NCI-H345 treated with DMSO at 0.1 percent for 48 hours (cell line): ENCODE results near the gene CHRNA10.

Experiments used
- DNase-seq: peaks from one replicate; lab custom pipeline; 2025; ENCODE audit not compliant: unreplicated experiment; lab: John Stamatoyannopoulos, UW

The CHRNA10 gene

DNA sequence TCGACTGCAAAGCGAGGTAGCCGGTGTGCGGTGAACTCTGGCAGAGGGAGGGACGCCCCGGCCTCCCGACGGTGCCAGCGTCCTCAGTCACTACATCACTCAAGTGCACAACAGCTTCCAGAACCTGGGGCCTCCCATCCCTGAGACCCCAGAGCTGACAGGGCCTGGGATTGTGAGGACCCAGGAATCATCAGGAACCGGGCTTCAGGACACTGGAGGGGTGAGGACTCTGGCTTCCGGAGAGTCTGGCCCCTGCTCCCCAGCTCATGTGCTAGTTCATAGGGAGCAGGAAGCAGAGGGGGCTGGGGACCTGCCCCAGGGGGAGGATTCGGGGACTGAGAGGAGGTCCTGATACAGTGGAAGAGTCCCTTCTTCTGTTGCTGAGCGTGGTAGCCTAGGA is 34.0 kb downstream of the CHRNA10 start:
- no peak for DNase-seq

DNA sequence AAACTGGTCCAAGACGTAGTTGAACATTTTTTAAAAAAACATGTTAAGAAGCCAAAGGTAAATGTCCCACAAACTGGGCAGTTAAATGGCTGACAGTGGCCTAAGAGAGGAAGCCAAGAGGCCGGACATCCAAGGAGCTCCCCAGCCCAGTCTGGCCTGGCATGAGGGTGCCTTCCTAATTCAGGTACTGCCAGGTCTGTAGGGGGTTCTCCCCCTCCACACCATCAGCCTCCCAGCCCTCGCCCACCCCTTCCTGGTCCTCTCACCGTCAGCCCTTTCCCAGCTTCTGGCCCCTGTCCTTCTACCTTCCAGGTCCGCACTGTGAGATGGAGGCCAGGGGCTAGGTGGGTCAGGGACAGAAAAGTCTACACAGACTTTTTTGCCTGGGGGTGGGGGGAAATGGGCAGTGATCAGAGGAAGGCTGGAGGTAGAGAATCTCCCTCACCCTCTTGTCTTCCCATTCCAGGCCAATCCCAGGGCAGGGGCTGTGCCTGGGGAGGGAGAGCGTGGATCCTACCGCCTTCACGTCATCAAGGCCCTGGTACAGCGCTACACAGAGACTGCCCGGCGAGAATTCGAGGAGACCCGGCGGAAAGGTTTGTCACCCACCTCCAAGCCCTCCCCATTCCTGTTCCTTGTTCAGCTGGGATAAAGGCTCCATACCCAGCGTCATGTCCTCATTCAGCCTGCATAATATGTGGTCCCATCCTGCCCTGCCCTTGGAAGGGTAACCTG is 35.4 kb downstream of the CHRNA10 start:
- no peak for DNase-seq

DNA sequence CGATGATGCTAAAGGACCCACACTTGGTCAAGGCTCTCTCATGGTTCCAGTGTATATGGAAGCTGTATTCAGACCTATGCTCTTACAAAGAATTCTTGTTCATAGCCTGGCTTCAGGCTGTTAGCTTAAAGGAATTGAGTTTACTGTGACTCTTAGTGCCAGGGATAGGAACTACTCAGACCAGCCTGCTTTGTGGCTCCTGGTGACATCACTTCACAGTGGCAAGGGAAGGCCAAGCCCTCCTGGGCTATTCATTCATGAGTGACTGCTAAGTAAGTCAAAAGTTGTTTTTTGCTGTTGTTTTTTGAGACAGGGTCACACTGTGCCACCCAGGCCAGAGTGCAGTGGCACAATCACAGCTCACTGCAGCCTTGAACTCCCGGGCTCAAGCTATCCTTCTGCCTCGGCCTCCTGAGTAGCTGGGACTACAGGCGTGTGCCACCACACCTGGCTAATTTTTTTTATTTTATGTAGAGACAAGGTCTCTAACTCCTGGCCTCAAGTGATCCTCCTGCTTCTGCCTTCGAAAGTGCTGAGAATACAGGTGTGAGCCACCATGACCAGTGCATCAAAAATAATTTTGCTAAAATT is 39.0 kb downstream of the CHRNA10 start:
- DNase-seq = no peak

DNA sequence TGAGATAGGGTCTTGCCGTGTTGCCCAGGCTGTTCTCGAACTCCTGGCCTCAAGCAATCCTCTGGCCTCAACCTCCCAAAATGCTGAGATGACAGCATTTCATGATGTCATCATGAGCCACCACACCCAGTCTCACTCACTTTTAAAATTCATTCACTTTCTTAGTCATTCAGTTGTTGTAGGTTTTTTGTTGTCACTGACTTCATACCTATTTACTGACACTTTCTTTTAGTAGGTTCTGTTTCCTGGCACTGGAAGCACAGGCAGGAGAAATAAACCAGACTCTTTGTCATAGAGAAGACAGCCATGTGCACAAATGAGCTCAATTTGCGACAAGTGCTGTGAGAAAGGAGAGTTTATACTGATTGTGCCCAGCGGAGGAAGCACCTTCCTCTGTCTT is 39.9 kb downstream of the CHRNA10 start:
- DNase-seq = no peak

DNA sequence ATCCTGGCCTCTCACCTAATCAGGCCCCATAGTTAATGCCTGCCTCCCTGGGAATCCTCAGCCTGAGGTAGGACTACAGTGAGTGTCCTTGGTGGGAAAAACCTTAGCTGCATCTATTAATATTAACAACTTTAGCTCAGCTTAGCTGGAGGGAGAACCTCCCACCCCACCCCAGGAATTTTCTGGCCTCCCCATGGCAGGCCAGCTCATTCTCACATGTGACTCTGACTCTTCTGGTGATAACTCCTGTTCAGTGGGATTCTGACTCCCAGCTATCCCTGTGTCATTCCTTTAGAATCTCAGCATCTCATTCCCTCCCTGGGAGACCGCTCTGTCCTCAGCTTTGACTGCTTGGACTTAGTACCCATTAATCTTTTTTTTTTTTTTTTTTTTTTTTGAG is 43.9 kb downstream of the CHRNA10 start:
- no peak for DNase-seq

DNA sequence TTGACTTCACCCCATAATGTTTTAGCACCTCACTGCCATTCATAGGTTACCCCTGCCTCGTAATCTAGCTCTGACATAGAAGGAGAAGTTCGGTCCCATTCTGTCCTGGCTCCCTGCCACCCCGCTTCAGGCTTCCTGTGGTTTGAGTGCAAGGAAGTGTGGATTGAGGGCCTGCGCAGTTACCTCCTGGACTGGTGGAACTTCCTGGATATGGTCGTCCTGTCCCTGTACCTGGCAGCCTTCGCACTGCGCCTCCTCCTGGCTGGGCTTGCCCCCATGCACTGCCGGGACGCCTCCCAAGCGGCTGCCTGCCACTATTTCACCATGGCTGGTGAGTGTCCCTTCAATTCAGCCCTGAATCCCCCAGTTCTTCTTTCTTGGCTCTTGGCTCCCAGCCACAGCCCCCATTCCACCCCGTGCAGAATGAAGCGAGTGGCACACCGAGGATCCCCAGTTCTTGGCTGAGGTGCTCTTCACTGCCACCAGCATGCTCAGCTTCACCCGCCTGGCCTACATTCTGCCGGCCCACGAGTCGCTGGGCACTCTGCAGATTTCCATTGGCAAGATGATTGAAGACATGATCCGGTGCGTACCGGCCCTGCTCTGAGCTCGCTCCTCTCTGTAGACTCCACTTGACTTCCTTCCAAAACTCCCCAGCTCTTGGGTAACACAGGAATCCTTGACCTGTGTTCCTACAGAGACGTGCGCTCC is 44.8 kb downstream of the CHRNA10 start:
- no peak for DNase-seq

DNA sequence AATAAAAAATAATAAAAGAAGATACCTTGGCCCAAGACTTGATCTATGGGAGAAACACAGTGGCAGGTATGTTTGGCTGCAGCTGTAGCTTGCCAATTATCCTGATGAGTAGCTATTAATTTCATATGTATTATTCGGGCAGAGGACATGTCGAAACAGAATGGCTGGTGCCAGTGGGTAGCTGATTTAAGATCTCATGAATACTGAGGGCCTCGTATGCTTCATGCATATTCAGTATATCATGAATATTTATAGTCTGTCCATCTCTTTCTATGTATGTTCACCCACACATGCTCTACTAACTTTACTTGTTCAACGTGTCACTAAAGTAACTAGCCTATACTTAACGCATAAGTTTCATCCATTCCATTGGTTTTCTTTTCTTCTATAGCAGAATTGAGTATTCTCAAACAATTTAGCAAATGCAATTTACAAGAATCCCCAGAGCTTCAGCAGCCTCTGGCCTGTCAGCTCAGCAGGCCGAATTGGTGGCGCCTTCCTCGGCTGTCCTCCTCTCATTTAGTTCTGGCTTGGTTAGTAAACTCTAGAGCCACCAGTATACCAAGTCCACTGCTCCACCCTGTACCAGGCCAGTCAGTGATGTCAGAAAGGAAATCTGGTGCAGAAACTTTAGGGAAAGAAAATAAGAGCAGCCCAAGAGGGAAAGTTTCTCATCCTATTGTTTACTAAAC is 47.3 kb downstream of the CHRNA10 start:
- DNase-seq = no peak

DNA sequence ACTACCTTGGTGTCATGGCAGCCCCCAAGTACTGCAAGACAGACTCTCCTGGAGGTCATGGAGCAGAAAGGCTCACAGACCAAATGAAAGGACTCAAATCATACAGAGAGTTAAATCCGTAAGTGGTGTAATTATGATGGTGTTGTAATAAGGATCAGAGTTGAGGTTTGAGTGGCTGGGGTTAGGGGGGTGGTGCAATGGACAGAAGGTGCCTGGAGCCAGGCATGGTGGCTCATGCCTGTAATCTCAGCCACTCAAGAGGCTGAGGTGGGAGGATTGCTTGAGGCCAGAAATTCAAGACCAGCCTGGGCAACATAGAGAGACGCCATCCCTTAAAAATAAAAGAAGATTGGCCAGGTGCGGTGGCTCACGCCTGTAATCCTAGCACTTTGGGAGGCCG is 48.1 kb downstream of the CHRNA10 start:
- DNase-seq = no peak

DNA sequence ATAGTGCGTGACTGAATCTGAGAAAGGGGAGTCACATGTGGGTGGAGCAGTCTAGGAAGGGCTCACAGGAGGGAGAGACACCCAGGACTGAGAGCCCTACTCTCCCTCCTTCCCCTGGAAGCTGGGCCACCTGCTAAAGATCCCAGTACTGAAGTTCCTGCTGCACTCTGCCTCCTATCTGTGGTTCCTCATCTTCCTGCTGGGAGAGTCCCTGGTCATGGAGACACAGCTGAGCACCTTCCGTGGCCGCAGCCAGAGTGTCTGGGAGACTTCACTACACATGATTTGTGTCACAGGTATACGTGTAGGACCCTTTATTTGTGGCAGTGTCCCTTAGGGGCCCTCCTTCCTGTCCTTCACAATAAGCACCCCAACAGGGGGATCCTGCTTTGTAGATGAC is 48.7 kb downstream of the CHRNA10 start:
- DNase-seq = no peak

DNA sequence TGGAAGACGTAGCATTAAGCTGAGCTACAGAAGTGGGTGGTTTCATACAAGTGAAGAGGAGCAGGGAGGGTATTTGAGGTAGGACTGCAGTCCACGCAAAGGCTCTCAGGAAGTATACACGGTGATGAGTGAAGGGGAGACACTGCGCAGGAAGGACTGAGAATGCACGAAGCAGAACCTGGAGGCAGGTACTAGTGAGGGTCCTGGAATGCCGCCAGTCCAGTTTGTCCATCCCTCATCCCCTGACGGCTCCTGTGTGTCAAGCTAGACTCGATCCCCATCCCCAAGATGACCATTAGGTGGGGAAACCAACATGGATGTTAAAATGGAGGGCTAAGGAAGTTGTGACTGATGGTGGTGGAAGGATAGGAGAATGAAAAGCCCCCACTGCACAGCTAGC is 53.2 kb downstream of the CHRNA10 start:
- no peak for DNase-seq

DNA sequence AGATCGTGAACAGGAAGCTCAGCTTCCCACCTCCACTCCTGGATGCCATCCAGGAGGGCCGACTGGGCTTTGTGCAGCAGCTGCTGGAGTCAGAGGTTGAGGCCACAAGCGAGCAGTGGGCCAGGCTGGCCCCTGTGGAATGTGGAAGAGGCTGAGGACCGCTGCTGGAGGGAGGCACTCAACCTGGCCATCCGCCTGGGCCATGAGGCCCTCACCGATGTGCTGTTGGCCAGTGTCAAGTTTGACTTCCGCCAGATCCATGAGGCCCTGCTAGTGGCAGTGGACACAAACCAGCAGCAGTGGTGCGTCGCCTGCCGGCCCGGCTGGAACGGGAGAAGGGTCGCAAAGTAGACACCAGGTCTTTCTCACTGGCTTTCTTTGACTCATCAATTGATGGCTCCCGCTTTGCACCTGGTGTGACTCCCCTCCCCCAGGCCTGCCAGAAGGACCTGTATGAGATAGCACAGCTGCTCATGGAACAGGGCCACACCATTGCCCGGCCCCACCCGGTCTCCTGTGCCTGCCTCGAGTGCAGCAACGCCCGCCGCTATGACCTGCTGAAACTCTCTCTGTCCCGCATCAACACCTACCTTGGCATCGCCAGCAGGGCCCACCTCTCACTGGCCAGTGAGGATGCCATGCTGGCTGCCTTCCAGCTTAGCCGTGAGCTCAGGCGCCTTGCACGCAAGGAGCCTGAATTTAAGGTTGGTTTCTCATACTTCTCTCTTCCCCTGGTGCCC is 54.3 kb downstream of the CHRNA10 start:
- no peak for DNase-seq

DNA sequence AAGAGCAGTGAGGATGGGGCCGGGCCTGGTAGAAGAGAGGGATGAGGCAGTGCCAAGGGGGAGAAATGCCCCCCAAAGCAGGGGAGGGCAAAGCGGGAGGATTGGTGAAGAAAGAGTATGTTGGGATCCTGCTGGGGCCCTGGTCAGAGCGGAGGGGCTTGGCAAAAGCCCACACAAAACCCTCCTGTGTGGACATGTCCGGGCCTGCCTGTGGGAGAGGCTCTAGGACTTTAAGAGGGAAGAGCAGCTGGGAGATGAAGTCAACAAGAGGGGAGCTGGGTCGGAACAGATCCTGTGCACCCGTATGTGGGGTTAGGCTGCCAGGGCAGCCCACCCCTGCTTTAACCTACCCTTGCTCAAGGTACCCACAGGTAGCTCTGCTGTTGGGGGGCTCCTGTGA is 55.2 kb downstream of the CHRNA10 start:
- DNase-seq = no peak
